GM12865 (cell line): ENCODE measurements around the gene LHFPL5.

Experiments used
- DNase-seq: peaks from one replicate; pipeline ENCODE4 v3.0.0; 2010; ENCODE audit warnings: low read depth
- H3K4me3 ChIP-seq: 2 replicates; pipeline ENCODE4 v1.5.1; 2011; ENCODE audit warnings: mild to moderate bottlenecking, low read depth, low read length, control low read depth
- CTCF ChIP-seq: IDR thresholded peaks from 2 replicates; pipeline ENCODE4 v1.5.1; 2011; ENCODE audit warnings: low read length, control low read depth, low read depth, inconsistent platforms; ENCODE audit not compliant: insufficient read depth; ENCODE audit errors: missing control alignments

LHFPL5 gene

GRCh38 chr6:35804996-35805736 lies at the start of gene LHFPL5:
TSS of gene LHFPL5 (plus strand) at chr6:35805352. CDS start at chr6:35805671, 319 bp downstream.
- no peak for TF ChIP-seq CTCF
- no peak within 1 kb of the TSS for H3K4me3 ChIP-seq
- DNase-seq: peak; percentile 30

GRCh38 chr6:35757456-35758123 lies 47.6 kb upstream of the LHFPL5 start:
- peak; percentile 18 for TF ChIP-seq CTCF
- DNase-seq: peak; percentile 57

GRCh38 chr6:35759426-35759825 lies 45.7 kb upstream of the LHFPL5 start:
- no peak for DNase-seq

More at GRCh38 chr6:35757456-35758123, 47.6 kb upstream of the LHFPL5 start:
- no peak overlapping the region for H3K4me3 ChIP-seq

DNA sequence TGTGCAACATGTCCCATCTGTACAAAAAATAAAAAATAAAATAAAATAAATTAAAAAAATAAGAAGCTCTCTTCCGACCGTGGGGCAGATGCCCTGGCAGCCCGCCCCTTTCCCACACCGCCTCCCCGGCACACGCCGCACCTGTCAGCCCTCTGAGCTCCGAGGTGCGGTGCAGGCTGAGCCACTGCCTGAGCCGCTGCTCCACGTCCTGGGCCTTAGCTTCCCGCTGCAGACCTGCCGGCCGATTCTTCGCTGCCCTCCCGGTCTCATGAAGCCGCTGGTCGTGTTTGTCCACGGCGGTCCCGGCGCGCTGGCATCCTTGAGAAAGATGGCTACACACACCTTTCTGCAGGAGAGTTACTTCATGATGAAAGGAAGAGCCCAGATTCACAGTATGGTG lies 39.4 kb upstream of the LHFPL5 start:
- no peak overlapping the region for H3K4me3 ChIP-seq
- TF ChIP-seq CTCF: no peak
- DNase-seq: no peak

More at GRCh38 chr6:35759426-35759825, 45.7 kb upstream of the LHFPL5 start:
- TF ChIP-seq CTCF: no peak
- no peak overlapping the region for H3K4me3 ChIP-seq

GRCh38 chr6:35769211-35769610 lies 35.9 kb upstream of the LHFPL5 start:
- no peak for TF ChIP-seq CTCF
- no peak overlapping the region for H3K4me3 ChIP-seq
- DNase-seq: no peak

DNA sequence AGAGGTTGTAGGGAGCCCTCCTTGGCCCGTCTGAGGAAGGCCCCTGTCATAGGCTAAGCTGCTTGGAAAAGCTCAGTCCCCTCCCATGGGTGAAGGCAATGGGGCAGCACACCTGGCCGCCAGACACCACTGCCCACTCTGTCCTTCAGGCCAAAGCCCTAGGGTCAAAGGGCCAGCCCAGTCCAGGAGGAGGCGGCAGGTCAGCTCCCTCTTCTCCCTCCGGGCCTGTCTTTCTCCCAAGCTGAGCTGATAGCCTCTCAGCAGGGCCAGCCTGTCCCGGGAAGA lies 33.9 kb upstream of the LHFPL5 start:
- DNase-seq: no peak
- H3K4me3 ChIP-seq: no peak overlapping the region
- no peak for TF ChIP-seq CTCF
